AG09309 (cell line): ENCODE results near the gene FUOM.

Experiments used
- DNase-seq: peaks from one replicate; pipeline ENCODE4 v3.0.0-alpha.2; 2010; ENCODE audit warnings: low read depth
- H3K4me3 ChIP-seq: 2 replicates; pipeline ENCODE4 v1.5.1; 2011; ENCODE audit warnings: mild to moderate bottlenecking, low read depth, low read length, moderate library complexity; ENCODE audit not compliant: control insufficient read depth
- TF ChIP-seq, protein P1 (sequence below): IDR thresholded peaks from 2 replicates; pipeline ENCODE4 v1.5.1; 2011; ENCODE audit warnings: mild to moderate bottlenecking, low read depth, low read length, inconsistent platforms; ENCODE audit not compliant: insufficient read depth, control insufficient read depth; ENCODE audit errors: missing control alignments

Gene FUOM

DNA sequence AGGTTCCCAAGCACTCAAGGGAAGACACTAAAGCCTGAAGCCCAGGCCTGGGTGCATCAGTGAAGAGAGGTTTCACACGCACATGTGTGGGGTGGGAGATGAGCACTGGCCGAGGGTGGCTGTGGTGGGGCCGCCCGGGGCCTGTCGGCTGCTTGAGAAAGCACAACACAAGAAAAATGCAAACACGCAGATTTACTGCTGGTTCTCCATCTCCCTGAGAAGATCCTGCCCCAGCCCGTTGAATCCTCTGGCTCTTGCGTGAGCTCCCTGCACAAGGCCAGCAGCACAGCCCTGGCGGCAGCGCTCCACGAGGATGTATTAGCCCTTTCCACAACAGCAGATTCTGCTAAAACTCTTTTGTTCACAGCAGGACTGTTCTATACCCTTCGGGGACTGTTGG is 42.9 kb downstream of the FUOM start:
- no peak overlapping the region for H3K4me3 ChIP-seq
- TF ChIP-seq, protein P1, sequence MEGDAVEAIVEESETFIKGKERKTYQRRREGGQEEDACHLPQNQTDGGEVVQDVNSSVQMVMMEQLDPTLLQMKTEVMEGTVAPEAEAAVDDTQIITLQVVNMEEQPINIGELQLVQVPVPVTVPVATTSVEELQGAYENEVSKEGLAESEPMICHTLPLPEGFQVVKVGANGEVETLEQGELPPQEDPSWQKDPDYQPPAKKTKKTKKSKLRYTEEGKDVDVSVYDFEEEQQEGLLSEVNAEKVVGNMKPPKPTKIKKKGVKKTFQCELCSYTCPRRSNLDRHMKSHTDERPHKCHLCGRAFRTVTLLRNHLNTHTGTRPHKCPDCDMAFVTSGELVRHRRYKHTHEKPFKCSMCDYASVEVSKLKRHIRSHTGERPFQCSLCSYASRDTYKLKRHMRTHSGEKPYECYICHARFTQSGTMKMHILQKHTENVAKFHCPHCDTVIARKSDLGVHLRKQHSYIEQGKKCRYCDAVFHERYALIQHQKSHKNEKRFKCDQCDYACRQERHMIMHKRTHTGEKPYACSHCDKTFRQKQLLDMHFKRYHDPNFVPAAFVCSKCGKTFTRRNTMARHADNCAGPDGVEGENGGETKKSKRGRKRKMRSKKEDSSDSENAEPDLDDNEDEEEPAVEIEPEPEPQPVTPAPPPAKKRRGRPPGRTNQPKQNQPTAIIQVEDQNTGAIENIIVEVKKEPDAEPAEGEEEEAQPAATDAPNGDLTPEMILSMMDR, result no peak
- DNase-seq, result no peak

DNA sequence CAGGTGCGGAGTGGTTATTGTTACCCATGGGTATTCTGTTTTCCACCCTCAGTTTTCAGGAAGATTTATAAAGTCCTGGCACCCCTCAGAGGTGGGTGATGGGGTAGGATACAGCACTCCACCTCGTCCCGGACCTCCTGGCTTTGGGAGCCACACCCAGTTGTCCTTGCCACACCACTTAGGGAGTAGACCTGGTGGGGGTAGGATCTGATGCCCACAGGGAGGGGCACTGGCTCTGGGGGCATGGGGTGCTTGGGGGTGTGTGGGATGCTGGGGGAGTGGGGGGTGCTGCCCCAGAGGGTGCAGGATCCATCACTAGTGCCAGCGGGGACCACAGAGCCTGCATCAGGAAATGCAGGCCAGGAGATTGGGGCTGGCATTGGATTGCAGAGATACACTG is 44.6 kb downstream of the FUOM start:
- TF ChIP-seq, protein P1, result no peak
- DNase-seq, result no peak
- H3K4me3 ChIP-seq, result no peak overlapping the region

DNA sequence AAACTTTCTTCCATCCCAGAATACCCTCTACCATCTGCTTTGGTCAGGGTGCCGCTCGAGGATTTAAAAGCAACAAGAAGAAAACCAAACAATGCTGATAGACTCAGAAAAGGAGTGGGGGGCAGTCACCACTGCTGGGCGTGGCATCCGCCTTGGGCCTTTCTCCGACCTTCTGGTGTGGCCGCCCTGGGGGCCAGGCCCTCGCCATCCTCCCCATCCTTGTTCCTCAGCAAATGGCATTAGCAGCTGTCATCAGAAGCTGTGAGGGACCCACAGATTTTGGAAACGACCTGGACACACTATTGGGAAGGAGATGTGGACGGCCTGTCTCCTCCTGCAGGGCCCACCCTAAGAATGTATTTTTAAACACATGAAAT is 45.1 kb downstream of the FUOM start:
- no peak overlapping the region for H3K4me3 ChIP-seq
- TF ChIP-seq, protein P1, result no peak
- DNase-seq, result no peak

DNA sequence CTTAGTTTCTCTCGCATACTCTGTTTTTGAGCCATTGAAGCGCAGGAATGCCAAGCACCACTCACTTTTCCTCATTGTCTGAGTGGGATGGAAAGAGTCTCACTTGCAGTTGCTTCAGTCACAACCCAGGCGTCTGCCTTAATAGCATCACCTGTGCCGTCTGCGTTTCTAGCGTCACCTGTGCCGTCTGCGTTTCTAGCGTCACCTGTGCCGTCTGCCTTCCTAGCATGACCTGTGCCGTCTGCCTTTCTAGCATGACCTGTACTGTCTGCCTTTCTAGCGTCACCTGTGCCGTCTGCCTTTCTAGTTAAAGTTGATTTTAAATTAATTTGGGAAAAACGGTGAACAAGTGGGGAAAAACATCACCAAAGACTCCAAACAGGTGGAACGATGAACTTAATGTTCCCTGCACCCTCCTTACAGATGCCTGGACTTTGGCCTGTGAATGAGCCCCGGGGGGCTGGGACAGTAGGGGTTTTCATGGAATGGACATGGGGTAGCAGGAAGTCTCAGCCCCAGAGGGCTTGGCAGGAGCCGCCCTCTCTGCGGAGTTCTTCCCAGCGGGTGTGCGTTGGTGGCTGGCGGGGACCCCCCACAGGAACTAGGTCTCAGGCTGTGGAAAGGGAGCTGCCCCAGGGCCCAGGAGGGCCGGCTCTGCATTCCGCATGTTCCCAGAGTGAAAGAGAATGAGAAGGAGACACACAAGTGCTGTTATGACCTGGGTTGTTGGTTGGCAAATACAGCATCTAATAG is 45.6 kb downstream of the FUOM start:
- H3K4me3 ChIP-seq, result no peak overlapping the region
- TF ChIP-seq, protein P1, result no peak
- DNase-seq, result no peak

DNA sequence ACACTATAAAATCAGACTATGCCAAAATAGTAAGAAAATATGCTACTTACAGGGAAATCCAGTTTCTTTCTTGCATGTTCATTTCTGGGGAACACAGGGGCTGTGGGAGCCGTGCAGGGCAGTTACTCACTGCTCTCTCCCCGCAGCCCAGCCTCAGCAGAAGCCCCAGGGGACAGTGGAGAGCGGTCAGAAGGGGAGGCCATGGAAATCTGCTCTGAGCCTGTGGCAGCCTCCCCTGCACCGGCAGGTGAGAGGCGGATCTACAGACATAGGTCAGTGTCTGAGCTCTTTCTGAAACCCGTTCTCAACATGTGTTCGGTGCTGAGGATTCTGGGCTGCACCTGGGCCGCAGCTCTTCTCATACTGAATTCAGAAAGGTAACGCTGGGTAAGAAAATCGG is 46.2 kb downstream of the FUOM start:
- DNase-seq, result no peak
- no peak overlapping the region for H3K4me3 ChIP-seq
- TF ChIP-seq, protein P1, result no peak

DNA sequence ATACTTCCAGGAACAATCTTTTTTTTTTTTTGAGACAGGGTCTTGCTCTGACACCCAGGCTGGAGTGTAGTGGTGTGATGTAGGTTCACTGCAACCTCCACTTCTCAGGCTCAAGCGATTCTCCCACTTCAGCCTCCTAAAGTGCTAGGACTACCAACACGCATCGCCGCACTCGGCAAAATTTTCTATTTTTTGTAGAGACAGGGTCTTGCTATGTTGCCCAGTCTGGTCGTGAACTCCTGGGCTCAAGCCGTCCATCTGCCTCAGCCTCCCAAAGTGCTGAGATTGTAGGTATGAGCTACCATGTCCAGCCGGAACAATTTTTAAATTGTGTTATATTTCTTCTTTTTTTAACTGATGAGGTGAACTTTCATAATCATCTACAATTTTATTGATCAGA is 47.0 kb downstream of the FUOM start:
- no peak for DNase-seq
- H3K4me3 ChIP-seq, result no peak overlapping the region
- TF ChIP-seq, protein P1, result no peak
